ENCODE results near the gene OLFML1.

DNA sequence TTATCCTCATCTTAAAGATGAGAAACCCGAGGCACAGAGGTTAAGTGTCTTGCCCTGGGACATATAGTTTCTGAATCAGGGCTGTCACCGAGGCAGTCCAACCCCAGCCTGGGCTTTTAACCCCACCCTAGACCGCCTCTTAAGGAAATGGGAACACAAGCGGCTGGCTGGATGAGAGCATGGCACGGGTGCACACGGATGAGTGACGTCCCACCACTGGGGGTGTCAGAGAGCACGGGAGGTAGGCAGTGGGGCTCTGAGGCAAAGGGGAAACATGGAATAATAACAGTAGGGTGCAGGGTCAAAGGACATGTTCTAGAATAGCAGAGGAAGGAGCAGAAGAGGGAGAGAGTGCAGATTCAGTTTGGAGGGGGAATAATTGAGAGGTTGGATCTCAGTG lies 50.8 kb downstream of the OLFML1 start:
- no peak for TF ChIP-seq POLR2A (IDR thresholded peaks at IDR 0.05; ENCODE audit: low read length)
- no peak for TF ChIP-seq GATA1 (IDR thresholded peaks at IDR 0.05; ENCODE audit: low read depth, low read length)
